HG02798 (cell line): ENCODE data around the gene TNNC1.

Experiments used
- ATAC-seq: cut with Tn5 transposase; IDR thresholded peaks from one replicate; pipeline ENCODE4 v1.9.1; 2021; ENCODE audit warnings: mild to moderate bottlenecking; ENCODE audit not compliant: unreplicated experiment, poor library complexity

TNNC1 gene

GRCh38 chr3:52484680-52485461, 31.0 kb upstream of the TNNC1 start:
- ATAC-seq = no peak

- ATAC-seq = no peak
Observed at GRCh38 chr3:52483577-52484381, 29.9 kb upstream of the TNNC1 start.

GRCh38 chr3:52483081-52483480, 29.2 kb upstream of the TNNC1 start:
- no peak for ATAC-seq

- ATAC-seq = no peak
Observed at GRCh38 chr3:52481819-52482521, 28.1 kb upstream of the TNNC1 start.

GRCh38 chr3:52480768-52481715, 27.2 kb upstream of the TNNC1 start:
- no peak for ATAC-seq

- no peak for ATAC-seq
Observed at GRCh38 chr3:52479877-52480575, 26.2 kb upstream of the TNNC1 start.

- ATAC-seq = no peak
Observed at GRCh38 chr3:52479037-52479876, 25.4 kb upstream of the TNNC1 start.

- no peak for ATAC-seq
Observed at GRCh38 chr3:52477796-52478095, 23.9 kb upstream of the TNNC1 start.

GRCh38 chr3:52477076-52477795, 23.4 kb upstream of the TNNC1 start:
- ATAC-seq = no peak

- no peak for ATAC-seq
Observed at GRCh38 chr3:52473026-52473425, 19.2 kb upstream of the TNNC1 start.

GRCh38 chr3:52472239-52473000, 18.6 kb upstream of the TNNC1 start:
- ATAC-seq = no peak

- no peak for ATAC-seq
Observed at GRCh38 chr3:52471371-52472238, 17.8 kb upstream of the TNNC1 start.

- no peak for ATAC-seq
Observed at GRCh38 chr3:52470920-52471319, 17.1 kb upstream of the TNNC1 start.

GRCh38 chr3:52469001-52469400, 15.2 kb upstream of the TNNC1 start:
- no peak for ATAC-seq

GRCh38 chr3:52468336-52468735, 14.5 kb upstream of the TNNC1 start:
- ATAC-seq = no peak

GRCh38 chr3:52463416-52463815, 9.6 kb upstream of the TNNC1 start:
- ATAC-seq = no peak
